ENCODE data around the gene CHN1. TPM values are rescaled to one million over a fixed set of nuclear protein-coding genes. Genes with fewer than 3 reads are reported as not detected.

CHN1 gene
- polyA plus RNA-seq, 1 of the 3 experiments (the other 2 are of a cell fraction), result 31.6 TPM

GRCh38 chr2:174868878-174869277 lies 136.3 kb downstream of the CHN1 start:
- no peak for DNase-seq
- no peak overlapping the region for H3K4me3 ChIP-seq (ENCODE audit: low read depth in 2 of 2, low read length in 1 of 2)
- H3K36me3 ChIP-seq (replicated peaks in 1 of 2; ENCODE audit: control insufficient read depth in 1 of 2, insufficient read depth in 2 of 2, low read length in 1 of 2), result peaks cover 0 to 6% of the 10 kb centered on the region in 2 experiments
- no peaks in the 10 kb centered on the region for H3F3A ChIP-seq (replicated peaks; ENCODE audit: insufficient read depth)
- no peak overlapping the region for H3K27ac ChIP-seq (ENCODE audit: low read depth in 2 of 2, low read length in 1 of 2)
- no peaks in the 10 kb centered on the region for H3K27me3 ChIP-seq (ENCODE audit: insufficient read depth)
- H4K20me1 ChIP-seq (ENCODE audit: insufficient read depth), result no peaks in the 10 kb centered on the region
- ChIA-PET POLR2A (no interaction called here), CTCF (no interaction called here)
- no peaks in the 10 kb centered on the region for H3K9me2 ChIP-seq
- no peak for TF ChIP-seq NFIC (IDR thresholded peaks at IDR 0.05; ENCODE audit: borderline replicate concordance)
- TF ChIP-seq GATA2 (CRISPR knock-in tag; IDR thresholded peaks at IDR 0.05), result no peak
- TF ChIP-seq YY1 (IDR thresholded peaks at IDR 0.05; ENCODE audit: low read depth), result no peak
- TF ChIP-seq SIN3A (IDR thresholded peaks at IDR 0.05; ENCODE audit: borderline replicate concordance, low read depth, low read length), result no peak
- no peak for TF ChIP-seq ELF1 (IDR thresholded peaks at IDR 0.05)
- TF ChIP-seq FOXJ3 (CRISPR knock-in tag; IDR thresholded peaks at IDR 0.05), result no peak
- TF ChIP-seq NRF1 (IDR thresholded peaks at IDR 0.05; ENCODE audit: low read depth, low read length), result no peak
- TF ChIP-seq, protein P1, sequence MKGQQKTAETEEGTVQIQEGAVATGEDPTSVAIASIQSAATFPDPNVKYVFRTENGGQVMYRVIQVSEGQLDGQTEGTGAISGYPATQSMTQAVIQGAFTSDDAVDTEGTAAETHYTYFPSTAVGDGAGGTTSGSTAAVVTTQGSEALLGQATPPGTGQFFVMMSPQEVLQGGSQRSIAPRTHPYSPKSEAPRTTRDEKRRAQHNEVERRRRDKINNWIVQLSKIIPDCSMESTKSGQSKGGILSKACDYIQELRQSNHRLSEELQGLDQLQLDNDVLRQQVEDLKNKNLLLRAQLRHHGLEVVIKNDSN (IDR thresholded peaks at IDR 0.05; ENCODE audit: borderline replicate concordance, low read depth), result no peak
- TF ChIP-seq FOXM1 (IDR thresholded peaks at IDR 0.05; ENCODE audit: low read depth), result no peak
- TF ChIP-seq, protein P2, sequence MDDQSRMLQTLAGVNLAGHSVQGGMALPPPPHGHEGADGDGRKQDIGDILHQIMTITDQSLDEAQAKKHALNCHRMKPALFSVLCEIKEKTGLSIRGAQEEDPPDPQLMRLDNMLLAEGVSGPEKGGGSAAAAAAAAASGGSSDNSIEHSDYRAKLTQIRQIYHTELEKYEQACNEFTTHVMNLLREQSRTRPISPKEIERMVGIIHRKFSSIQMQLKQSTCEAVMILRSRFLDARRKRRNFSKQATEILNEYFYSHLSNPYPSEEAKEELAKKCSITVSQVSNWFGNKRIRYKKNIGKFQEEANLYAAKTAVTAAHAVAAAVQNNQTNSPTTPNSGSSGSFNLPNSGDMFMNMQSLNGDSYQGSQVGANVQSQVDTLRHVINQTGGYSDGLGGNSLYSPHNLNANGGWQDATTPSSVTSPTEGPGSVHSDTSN (IDR thresholded peaks at IDR 0.05), result no peak
- no peak for TF ChIP-seq POLR2AphosphoS5 (IDR thresholded peaks at IDR 0.05; ENCODE audit: low read depth, low read length)
- TF ChIP-seq, protein P3, sequence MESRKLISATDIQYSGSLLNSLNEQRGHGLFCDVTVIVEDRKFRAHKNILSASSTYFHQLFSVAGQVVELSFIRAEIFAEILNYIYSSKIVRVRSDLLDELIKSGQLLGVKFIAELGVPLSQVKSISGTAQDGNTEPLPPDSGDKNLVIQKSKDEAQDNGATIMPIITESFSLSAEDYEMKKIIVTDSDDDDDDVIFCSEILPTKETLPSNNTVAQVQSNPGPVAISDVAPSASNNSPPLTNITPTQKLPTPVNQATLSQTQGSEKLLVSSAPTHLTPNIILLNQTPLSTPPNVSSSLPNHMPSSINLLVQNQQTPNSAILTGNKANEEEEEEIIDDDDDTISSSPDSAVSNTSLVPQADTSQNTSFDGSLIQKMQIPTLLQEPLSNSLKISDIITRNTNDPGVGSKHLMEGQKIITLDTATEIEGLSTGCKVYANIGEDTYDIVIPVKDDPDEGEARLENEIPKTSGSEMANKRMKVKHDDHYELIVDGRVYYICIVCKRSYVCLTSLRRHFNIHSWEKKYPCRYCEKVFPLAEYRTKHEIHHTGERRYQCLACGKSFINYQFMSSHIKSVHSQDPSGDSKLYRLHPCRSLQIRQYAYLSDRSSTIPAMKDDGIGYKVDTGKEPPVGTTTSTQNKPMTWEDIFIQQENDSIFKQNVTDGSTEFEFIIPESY (IDR thresholded peaks at IDR 0.05; ENCODE audit: borderline replicate concordance, low read depth), result no peak
- TF ChIP-seq TCF12 (IDR thresholded peaks at IDR 0.05), result no peak
- TF ChIP-seq GABPA (IDR thresholded peaks at IDR 0.05; ENCODE audit: low read depth), result no peak
- no peak for TF ChIP-seq EP300 (IDR thresholded peaks at IDR 0.05; ENCODE audit: borderline replicate concordance in 1 of 2, low read depth in 1 of 2, low read length in 1 of 2)
- no peak for TF ChIP-seq MEF2A (IDR thresholded peaks at IDR 0.05; ENCODE audit: borderline replicate concordance, low read depth)
- no peak for TF ChIP-seq RFX5 (IDR thresholded peaks at IDR 0.05; ENCODE audit: low read length)
- no peak overlapping the region for H3K9ac ChIP-seq
- H3K9me3 ChIP-seq, result no peaks in the 10 kb centered on the region
- H2AFZ ChIP-seq (ENCODE audit: low read depth), result no peak overlapping the region
- no peak overlapping the region for H3K4me2 ChIP-seq
- peaks cover 5 to 14% of the 10 kb centered on the region in 2 experiments; a peak in 3 of 4 replicates for H3K4me1 ChIP-seq (ENCODE audit: control insufficient read depth in 1 of 2, insufficient read depth in 2 of 2, low read depth in 1 of 2, low read length in 1 of 2)
- WGBS (ENCODE audit: low lambda C conversion rate), result 87% methylated on average over 1 of the region's 1 CpG
- no peaks in the 10 kb centered on the region for H3K79me2 ChIP-seq (ENCODE audit: insufficient read depth)
